GM12891 (cell line): Measurements from ENCODE around the gene CKMT2.

Experiments used
- POLR2A ChIP-seq: IDR thresholded peaks from 2 replicates; pipeline ENCODE4 v1.6.1; 2011; ENCODE audit warnings: low read depth, low read length, control low read depth
- POLR2AphosphoS5 ChIP-seq: IDR thresholded peaks from 2 replicates; pipeline ENCODE4 v1.6.1; 2011; ENCODE audit warnings: low read depth, low read length, control low read depth

DNA sequence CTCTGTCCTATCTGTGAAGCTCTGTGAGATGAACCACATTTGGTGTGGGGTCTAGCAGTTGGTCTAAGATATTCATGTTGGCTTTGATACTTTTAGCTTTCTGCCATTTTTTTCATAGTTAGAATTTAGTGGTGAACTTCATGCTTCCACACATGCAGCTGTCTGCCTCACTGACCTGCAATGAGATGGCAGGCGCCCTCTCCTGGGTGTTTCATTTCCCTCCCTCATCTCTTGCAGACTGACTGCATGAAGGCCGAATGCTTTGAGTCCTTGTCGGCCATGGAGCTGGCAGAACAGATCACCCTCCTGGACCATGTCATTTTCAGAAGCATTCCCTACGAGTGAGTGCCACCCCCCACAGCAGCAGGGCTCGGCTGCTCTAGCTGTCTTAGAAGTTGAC is 26.1 kb upstream of the CKMT2 start:
- TF ChIP-seq POLR2A = no peak
- no peak for TF ChIP-seq POLR2AphosphoS5
